ENCODE data around the gene TLK1.

DNA sequence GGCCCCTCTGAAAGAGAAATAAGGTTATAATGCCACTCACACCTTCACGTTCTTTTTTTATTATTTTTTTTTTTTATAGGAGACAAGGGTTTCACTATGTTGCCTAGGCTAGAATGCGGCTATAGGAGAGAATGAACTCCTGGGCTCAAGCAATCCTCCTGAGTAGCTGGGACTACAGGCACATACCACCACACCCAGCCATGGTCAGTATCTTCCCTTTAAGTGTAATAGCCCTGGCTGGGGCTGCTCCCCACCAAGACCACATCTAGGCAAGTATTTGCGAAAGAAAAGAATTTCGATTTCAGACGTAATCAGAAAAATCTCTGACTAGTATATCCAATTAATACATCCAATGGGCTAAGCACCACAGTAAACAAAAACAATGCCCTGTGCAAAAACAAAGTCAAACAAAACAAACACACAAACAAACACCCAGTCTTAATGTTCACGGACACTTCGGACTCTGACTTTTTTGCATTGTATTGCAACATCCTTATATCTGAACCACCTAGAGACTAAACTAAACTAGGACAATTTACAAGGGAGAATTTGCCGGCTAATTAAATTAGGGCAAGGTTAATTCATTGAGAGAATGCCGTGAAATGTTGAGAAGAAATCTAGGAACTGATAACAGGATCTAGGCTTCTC lies 49.6 kb upstream of the TLK1 start:
- TF ChIP-seq MXI1 (IDR thresholded peaks at IDR 0.05; ENCODE audit: borderline replicate concordance, low read depth, low read length) (no peak), CEBPB (IDR thresholded peaks at IDR 0.05; ENCODE audit: low read depth, low read length) (0 out of 2 replicates have a peak, but pooled peaks have one; percentile 41), POLR2A (IDR thresholded peaks at IDR 0.05; ENCODE audit: low read depth, low read length) (no peak), RAD21 (IDR thresholded peaks at IDR 0.05; ENCODE audit: low read length) (no peak), BHLHE40 (IDR thresholded peaks at IDR 0.05; ENCODE audit: low read depth, low read length) (no peak), MAFK (IDR thresholded peaks at IDR 0.05; ENCODE audit: low read depth, low read length) (no peak)
- TF ChIP-seq, protein P1, sequence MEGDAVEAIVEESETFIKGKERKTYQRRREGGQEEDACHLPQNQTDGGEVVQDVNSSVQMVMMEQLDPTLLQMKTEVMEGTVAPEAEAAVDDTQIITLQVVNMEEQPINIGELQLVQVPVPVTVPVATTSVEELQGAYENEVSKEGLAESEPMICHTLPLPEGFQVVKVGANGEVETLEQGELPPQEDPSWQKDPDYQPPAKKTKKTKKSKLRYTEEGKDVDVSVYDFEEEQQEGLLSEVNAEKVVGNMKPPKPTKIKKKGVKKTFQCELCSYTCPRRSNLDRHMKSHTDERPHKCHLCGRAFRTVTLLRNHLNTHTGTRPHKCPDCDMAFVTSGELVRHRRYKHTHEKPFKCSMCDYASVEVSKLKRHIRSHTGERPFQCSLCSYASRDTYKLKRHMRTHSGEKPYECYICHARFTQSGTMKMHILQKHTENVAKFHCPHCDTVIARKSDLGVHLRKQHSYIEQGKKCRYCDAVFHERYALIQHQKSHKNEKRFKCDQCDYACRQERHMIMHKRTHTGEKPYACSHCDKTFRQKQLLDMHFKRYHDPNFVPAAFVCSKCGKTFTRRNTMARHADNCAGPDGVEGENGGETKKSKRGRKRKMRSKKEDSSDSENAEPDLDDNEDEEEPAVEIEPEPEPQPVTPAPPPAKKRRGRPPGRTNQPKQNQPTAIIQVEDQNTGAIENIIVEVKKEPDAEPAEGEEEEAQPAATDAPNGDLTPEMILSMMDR (conservative IDR thresholded peaks at IDR 0.05; ENCODE audit: low read depth, low read length): no peak
- TF ChIP-seq, protein P2, sequence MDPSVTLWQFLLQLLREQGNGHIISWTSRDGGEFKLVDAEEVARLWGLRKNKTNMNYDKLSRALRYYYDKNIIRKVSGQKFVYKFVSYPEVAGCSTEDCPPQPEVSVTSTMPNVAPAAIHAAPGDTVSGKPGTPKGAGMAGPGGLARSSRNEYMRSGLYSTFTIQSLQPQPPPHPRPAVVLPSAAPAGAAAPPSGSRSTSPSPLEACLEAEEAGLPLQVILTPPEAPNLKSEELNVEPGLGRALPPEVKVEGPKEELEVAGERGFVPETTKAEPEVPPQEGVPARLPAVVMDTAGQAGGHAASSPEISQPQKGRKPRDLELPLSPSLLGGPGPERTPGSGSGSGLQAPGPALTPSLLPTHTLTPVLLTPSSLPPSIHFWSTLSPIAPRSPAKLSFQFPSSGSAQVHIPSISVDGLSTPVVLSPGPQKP (IDR thresholded peaks at IDR 0.05; ENCODE audit: borderline replicate concordance, low read depth, low read length): no peak
